D721Med (cell line): ENCODE data around the gene DAAM2.

Experiments
- DNase-seq: peaks from one replicate; pipeline ENCODE4 v3.0.0; 2011; ENCODE audit warnings: low spot score; ENCODE audit not compliant: insufficient read length
- FAIRE-seq: peaks from 2 replicates; lab custom pipeline; 2011; peaks lifted over from hg19 to GRCh38; lab: Jason Lieb, UNC
- CTCF ChIP-seq: IDR thresholded peaks from 2 replicates; pipeline ENCODE4 v1.5.1; 2012; ENCODE audit warnings: mild to moderate bottlenecking, control low read depth; ENCODE audit not compliant: insufficient read depth; ENCODE audit errors: missing control alignments

The DAAM2 gene

DNA sequence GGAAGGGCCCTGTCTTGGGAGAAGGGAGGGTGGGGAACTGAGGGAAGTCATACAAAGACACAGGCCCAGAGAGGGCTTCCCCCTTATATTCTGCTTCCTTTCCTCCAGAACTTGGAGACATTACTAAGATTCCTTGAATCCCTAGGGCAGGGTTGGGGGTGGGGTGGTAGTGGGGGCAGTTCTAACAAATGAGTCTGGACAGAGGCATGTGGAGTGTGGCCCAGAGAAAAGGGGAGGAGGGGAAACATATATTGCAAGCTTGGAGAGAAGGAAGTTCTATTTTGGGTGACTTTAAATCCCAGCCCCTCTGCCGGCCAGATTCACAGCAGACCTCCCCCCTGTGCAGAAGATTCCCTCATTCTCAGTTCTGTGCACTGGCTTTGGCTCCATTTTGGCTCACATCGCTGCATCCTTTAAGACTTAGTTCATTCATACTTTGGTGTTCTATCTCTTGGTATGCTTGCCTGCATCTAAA, 43.7 kb downstream of the DAAM2 start:
- no peak for FAIRE-seq
- no peak for TF ChIP-seq CTCF
- no peak for DNase-seq

DNA sequence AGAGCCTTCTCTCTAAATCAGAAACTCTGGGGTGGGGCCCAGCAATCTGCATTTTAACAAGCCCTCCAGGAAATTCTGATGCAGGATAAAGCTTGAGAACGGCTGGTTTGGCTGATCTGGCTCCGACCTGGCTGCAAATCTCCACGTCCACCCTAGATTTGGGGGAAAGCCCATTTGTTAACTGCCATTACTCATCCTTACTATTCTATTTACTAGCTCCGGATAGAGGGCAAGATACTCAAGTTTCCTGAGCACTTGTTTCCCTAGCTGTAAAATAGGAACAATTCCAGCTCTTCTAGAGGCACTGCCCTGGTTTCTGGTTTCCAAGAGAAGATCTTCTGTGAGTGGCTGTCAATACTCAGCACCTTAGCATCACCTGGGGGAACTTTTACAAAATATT, 44.4 kb downstream of the DAAM2 start:
- no peak for TF ChIP-seq CTCF
- FAIRE-seq = no peak
- no peak for DNase-seq

GRCh38 chr6:39839445-39839844, 47.3 kb downstream of the DAAM2 start:
- no peak for TF ChIP-seq CTCF
- FAIRE-seq = no peak
- DNase-seq = no peak

DNA sequence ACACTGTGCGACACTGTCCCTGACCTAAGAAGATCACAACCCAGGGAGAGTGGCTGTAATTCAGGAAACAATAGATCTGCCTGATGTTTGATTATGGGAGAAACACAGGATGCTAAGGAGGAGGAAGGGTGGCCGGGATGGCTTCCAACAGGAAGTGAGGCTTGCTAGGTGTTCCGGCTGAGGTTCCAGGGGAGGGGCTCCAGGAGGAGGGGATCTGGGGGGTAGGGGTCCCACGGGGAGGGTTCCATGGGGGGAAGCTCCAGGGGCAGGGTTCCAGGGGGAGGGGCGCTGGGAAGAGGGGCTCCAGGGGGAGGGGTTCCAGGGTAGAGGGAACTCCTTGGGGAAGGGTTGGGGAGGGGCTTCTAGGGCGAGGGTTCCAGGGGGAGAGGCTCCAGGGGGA, 48.6 kb downstream of the DAAM2 start:
- FAIRE-seq (no peak), DNase-seq (no peak)
- no peak for TF ChIP-seq CTCF

GRCh38 chr6:39841291-39841690, 49.1 kb downstream of the DAAM2 start:
- FAIRE-seq (no peak), DNase-seq (no peak)
- TF ChIP-seq CTCF = no peak

DNA sequence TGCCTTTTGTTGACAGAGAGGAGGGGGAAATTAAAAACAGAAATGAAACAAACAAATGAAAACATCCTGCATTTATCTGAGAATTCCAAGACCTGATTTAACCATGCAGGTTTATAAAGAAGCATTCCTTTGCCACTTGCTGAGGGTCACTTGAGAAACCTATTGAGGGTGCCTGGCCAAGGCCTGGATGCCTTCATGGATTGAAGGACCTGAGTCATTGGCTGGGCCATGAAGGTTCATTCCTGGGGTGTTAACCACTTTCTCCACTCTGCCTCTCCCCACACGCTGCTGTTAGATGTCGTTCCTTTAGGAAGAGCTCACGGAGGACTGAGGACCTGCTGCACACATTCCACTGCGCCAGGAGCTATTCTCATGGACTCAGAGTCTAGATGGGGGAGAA, 49.7 kb downstream of the DAAM2 start:
- DNase-seq = no peak
- no peak for FAIRE-seq
- no peak for TF ChIP-seq CTCF

- FAIRE-seq = no peak
Observed at GRCh38 chr6:39843305-39844020, 51.3 kb downstream of the DAAM2 start.

More at GRCh38 chr6:39843305-39844020, 51.3 kb downstream of the DAAM2 start:
- TF ChIP-seq CTCF = no peak
- DNase-seq = no peak
